Kidney capillary endothelial cell (primary cell): ENCODE data around the gene UBASH3A.

ENCODE experiments used
- DNase-seq: peaks from one replicate; pipeline ENCODE4 v3.0.0-alpha.2; 2018; ENCODE audit warnings: low spot score

The UBASH3A gene

GRCh38 chr21:42430521-42430920 is 26.8 kb downstream of the UBASH3A start:
- DNase-seq, result no peak

- DNase-seq, result no peak
These were observed 27.5 kb downstream of the UBASH3A start for GRCh38 chr21:42431196-42431595.

- no peak for DNase-seq
These were observed 29.0 kb downstream of the UBASH3A start for GRCh38 chr21:42432695-42433094.

GRCh38 chr21:42433946-42434551 is 30.3 kb downstream of the UBASH3A start:
- DNase-seq, result no peak

GRCh38 chr21:42434884-42435283 is 31.2 kb downstream of the UBASH3A start:
- DNase-seq, result no peak

GRCh38 chr21:42435401-42435800 is 31.7 kb downstream of the UBASH3A start:
- DNase-seq, result no peak

GRCh38 chr21:42435833-42436232 is 32.1 kb downstream of the UBASH3A start:
- no peak for DNase-seq

- DNase-seq, result no peak
These were observed 33.2 kb downstream of the UBASH3A start for GRCh38 chr21:42436914-42437313.

GRCh38 chr21:42437786-42438185 is 34.1 kb downstream of the UBASH3A start:
- no peak for DNase-seq

GRCh38 chr21:42438316-42439205 is 34.9 kb downstream of the UBASH3A start:
- no peak for DNase-seq

GRCh38 chr21:42439284-42440186 is 35.8 kb downstream of the UBASH3A start:
- no peak for DNase-seq

GRCh38 chr21:42440187-42440792 is 36.6 kb downstream of the UBASH3A start:
- no peak for DNase-seq

GRCh38 chr21:42441963-42442362 is 38.3 kb downstream of the UBASH3A start:
- DNase-seq, result no peak

- DNase-seq, result no peak
These were observed 39.6 kb downstream of the UBASH3A start for GRCh38 chr21:42443181-42443785.

GRCh38 chr21:42443876-42444744 is 40.4 kb downstream of the UBASH3A start:
- DNase-seq, result no peak

GRCh38 chr21:42444745-42445059 is 41.0 kb downstream of the UBASH3A start:
- DNase-seq, result no peak

GRCh38 chr21:42445311-42445710 is 41.6 kb downstream of the UBASH3A start:
- no peak for DNase-seq

GRCh38 chr21:42446531-42446930 is 42.8 kb downstream of the UBASH3A start:
- no peak for DNase-seq

- no peak for DNase-seq
These were observed 43.5 kb downstream of the UBASH3A start for GRCh38 chr21:42447182-42447581.

- DNase-seq, result no peak
These were observed 44.0 kb downstream of the UBASH3A start for GRCh38 chr21:42447732-42448131.

GRCh38 chr21:42448686-42449085 is 45.0 kb downstream of the UBASH3A start:
- DNase-seq, result no peak
